ENCODE data around the gene PID1.

The PID1 gene

DNA sequence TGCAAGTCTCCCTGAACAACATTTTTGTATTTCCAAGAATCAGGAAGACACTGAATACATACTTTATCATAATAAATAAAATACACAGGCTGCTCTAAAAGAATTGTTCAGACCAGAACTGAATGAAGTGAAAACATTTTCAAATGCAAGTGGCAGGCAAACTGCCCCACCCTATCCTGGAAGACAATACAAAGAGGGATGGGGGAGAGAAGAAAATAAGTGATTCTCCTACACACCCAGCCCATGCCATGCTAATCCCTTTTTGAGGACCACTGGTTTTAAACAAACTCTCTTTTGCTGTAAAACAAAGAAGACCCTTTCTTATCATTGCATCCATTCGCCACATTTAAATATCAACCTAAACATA, 95.6 kb downstream of the PID1 start:
- TF ChIP-seq, protein P1, sequence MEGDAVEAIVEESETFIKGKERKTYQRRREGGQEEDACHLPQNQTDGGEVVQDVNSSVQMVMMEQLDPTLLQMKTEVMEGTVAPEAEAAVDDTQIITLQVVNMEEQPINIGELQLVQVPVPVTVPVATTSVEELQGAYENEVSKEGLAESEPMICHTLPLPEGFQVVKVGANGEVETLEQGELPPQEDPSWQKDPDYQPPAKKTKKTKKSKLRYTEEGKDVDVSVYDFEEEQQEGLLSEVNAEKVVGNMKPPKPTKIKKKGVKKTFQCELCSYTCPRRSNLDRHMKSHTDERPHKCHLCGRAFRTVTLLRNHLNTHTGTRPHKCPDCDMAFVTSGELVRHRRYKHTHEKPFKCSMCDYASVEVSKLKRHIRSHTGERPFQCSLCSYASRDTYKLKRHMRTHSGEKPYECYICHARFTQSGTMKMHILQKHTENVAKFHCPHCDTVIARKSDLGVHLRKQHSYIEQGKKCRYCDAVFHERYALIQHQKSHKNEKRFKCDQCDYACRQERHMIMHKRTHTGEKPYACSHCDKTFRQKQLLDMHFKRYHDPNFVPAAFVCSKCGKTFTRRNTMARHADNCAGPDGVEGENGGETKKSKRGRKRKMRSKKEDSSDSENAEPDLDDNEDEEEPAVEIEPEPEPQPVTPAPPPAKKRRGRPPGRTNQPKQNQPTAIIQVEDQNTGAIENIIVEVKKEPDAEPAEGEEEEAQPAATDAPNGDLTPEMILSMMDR (IDR thresholded peaks at IDR 0.05; ENCODE audit: insufficient read depth, low read depth, low read length, missing control alignments), result no peak
- no peak overlapping the region for H3K4me3 ChIP-seq (ENCODE audit: low read length)
- DNase-seq (ENCODE audit: low read depth), result no peak

DNA sequence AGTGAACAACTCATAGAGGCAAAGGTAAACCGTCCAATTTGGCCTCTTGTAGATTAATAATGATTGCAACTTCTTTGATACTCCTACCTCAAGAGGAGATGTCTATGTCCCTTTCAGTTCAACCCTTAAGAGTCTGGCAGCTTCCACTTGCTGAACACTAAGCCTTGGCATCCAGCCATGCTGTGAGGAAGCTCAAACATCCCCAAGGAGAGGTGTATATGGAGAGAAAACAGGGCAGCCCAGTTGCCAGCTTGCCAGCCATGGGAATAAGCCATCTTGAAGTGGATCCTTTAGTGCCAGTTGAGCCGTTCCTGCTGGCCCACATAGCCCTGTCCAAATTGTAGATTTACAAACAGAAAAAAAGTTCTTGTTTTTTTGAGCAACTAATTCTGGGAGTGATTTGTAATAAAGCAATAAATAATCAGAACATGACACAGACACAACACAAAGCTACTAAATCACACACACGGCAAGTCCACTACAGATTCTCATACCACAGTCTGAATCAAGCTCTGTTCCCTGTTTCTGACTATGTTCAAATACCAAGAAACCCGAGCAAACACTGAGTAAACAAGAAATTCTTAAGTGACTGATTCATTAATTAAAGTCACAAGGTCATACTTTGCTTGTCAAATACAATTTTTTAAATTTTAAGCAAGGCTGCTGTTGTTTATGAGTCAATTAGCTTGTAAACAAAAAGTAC, 96.1 kb downstream of the PID1 start:
- TF ChIP-seq, protein P1 (IDR thresholded peaks at IDR 0.05; ENCODE audit: insufficient read depth, low read depth, low read length, missing control alignments), result no peak
- peak; percentile 45 for DNase-seq (ENCODE audit: low read depth)
- no peak overlapping the region for H3K4me3 ChIP-seq (ENCODE audit: low read length)

DNA sequence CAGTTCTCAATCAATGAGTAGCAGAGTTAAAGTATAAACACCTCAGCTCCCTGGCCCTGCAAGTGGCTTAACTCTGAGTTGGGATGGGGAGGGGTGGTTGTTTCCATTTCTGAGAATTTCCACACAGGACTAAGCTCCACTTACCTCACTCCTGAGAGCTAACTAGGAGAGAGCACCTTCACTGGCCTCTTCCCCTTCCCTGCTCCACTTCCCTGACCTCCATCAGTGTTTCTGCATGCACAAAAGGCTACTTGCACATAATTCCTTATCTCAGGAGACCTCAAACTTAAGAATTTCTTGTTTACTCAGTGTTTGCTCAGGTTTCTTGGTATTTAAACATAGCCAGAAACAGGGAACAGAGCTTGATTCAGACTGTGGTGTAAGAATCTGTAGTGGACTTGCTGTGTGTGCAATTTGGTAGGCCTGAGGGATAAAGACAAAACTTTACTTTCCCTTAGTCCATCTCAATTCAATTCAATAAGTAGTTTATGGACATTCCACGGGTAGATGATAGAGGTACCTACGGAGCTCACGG, 97.2 kb downstream of the PID1 start:
- no peak overlapping the region for H3K4me3 ChIP-seq (ENCODE audit: low read length)
- TF ChIP-seq, protein P1 (IDR thresholded peaks at IDR 0.05; ENCODE audit: insufficient read depth, low read depth, low read length, missing control alignments), result no peak
- no peak for DNase-seq (ENCODE audit: low read depth)

DNA sequence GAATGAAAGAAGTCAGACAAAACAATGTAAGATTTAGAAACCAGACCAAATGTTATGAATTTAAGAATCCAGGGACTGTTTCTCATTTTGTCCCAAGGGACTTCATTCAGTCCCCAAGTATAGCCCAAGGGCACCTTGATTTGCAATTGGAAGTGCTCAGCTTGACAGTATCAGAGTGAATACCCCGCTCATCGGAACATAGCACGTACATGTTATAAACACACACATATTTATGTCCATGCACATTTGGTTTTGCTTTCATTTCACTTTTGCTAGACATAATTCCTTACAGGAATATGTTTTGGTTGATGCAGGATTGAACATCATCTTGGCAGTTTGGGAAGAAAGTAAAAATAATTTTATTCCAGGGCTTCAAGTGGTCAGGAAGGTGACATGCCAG, 100.2 kb downstream of the PID1 start:
- TF ChIP-seq, protein P1 (IDR thresholded peaks at IDR 0.05; ENCODE audit: insufficient read depth, low read depth, low read length, missing control alignments), result no peak
- no peak for DNase-seq (ENCODE audit: low read depth)
- H3K4me3 ChIP-seq (ENCODE audit: low read length), result no peak overlapping the region

DNA sequence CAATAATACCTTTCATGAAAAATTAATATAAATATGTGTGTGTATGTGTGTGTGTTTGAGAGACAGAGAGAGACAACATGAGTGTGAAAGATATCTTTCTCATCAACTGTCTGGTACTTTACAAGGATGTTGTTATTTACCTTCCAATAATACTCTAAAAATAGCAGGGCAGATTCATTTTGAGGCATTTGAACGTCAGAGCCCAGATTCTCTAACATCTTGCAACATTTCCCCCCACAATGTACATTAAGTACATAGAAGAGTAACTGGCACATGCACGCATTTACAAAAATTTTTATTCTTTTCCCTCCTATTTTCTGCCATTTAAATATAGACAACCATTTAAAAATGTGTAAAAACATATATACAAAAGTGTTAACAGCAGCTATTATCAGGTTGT, 100.9 kb downstream of the PID1 start:
- DNase-seq (ENCODE audit: low read depth), result no peak
- H3K4me3 ChIP-seq (ENCODE audit: low read length), result no peak overlapping the region
- TF ChIP-seq, protein P1 (IDR thresholded peaks at IDR 0.05; ENCODE audit: insufficient read depth, low read depth, low read length, missing control alignments), result no peak

DNA sequence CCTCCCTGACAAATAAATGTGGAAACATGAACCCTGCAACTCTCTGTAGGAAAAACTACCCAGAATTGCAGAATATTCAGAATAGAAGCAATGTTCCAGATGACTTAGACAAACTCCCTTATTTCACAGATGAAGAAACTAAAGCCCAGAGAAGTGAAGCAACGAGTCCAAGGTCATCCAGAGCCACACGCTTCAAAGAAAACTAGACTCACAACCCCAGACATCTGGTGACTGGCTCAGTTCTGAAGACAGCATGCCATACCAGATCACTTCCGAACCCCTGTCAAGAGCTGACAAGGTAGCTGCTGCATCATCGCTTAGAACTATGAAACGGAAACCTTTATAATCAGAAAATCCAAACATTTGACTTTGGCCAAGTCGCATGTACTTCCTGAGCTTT, 101.3 kb downstream of the PID1 start:
- no peak for DNase-seq (ENCODE audit: low read depth)
- no peak overlapping the region for H3K4me3 ChIP-seq (ENCODE audit: low read length)
- TF ChIP-seq, protein P1 (IDR thresholded peaks at IDR 0.05; ENCODE audit: insufficient read depth, low read depth, low read length, missing control alignments), result no peak
